ENCODE results near the gene NTSR1. TPM values are rescaled to one million over a fixed set of nuclear protein-coding genes. Genes with fewer than 3 reads are reported as not detected.
"Not testable (repeated sequence)": the region's sequence is repeated elsewhere in the genome, so short reads cannot be mapped to it uniquely, and the experiment has no call there.

The NTSR1 gene
- total RNA-seq, 4 donors from 2014 or later = 0.06 to 0.09 TPM; not detected in 2

DNA sequence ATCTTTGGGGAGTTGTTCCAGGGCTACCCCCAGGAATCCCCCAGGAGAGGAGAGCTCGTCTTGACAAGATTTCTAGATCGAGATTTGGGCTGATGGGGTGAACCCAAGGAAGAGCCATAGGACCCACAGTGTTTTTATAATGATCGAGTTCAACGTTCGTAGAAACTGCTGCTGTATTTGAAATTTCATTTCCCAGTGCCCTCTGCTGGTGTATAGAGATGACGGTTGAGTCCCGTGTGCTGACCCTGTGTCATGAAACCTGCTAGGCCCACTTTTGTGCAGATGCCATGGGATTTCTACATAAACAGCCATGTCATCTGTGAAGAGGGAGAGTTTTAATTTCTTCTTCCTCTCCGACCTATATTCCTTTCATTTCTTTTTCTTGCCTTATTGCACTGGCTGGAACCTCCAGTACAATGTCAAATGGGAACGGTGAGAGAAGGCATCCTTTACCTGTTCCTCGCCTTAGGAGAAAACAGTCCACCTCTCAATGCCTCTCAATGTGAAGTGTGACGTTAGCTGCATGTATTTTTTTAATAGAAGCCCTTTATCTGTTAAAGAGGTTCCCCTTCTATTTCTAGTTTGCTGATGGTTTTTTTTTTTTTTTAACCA lies 28.6 kb upstream of the NTSR1 start:
- TF ChIP-seq, protein P1, sequence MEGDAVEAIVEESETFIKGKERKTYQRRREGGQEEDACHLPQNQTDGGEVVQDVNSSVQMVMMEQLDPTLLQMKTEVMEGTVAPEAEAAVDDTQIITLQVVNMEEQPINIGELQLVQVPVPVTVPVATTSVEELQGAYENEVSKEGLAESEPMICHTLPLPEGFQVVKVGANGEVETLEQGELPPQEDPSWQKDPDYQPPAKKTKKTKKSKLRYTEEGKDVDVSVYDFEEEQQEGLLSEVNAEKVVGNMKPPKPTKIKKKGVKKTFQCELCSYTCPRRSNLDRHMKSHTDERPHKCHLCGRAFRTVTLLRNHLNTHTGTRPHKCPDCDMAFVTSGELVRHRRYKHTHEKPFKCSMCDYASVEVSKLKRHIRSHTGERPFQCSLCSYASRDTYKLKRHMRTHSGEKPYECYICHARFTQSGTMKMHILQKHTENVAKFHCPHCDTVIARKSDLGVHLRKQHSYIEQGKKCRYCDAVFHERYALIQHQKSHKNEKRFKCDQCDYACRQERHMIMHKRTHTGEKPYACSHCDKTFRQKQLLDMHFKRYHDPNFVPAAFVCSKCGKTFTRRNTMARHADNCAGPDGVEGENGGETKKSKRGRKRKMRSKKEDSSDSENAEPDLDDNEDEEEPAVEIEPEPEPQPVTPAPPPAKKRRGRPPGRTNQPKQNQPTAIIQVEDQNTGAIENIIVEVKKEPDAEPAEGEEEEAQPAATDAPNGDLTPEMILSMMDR (IDR thresholded peaks at IDR 0.05) = no peak
- no peak for TF ChIP-seq POLR2A (IDR thresholded peaks at IDR 0.05)
- 89% methylated on average over 11 of the region's 11 CpGs for WGBS, 2 donors
- intact Hi-C loops (cut with DNase I) = loop anchor here (5.0 kb wide), 1 partner anchor 107 kb away; no protein-coding TSS in a partner anchor
- Histone ChIP-seq H3K4me1 (no peaks in the 10 kb centered on the region), H3K9me3 (peaks cover 0 to 11% (median 0%) of the 10 kb centered on the region in 3 donors), H3K36me3 (no peaks in the 10 kb centered on the region), H3K27ac (no peak overlapping the region), H3K27me3 (peaks cover 0 to 94% (median 0%) of the 10 kb centered on the region in 4 donors), H3K4me3 (no peak overlapping the region)
- no peak for DNase-seq

DNA sequence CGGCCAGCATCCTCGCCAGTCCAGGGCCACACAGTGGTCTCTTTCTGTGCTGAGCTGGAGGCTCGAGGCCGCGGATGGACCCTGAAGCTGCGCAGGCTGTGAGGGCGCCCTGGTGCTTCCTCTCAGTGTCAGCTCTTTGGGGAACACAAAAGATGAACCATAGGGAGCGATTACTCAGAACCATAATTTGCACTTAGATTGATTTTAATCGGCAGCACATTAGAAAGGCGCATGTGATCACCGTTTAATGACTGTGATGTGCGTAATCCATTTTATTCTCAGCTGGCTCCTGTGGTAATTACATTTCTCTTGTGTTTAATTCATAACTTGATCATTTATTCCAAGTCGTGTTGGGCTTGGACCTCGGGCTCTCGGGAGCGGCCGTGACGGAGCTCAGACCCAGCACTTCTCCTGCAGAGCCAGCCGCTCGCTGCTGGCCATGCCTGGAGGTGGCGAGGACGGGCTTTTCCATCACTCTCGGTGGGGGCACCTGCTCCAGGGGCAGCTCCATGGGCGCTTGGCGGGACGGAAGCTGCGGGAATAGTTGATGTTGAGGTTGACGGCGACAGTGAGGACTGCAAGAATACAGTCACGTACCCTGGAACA lies 25.6 kb upstream of the NTSR1 start:
- intact Hi-C loops (cut with DNase I) = no loop called here
- Histone ChIP-seq H3K27ac (no peak overlapping the region), H3K4me1 (peaks cover 0 to 23% (median 4%) of the 10 kb centered on the region in 3 donors), H3K27me3 (peaks cover 0 to 87% (median 0%) of the 10 kb centered on the region in 4 donors), H3K4me3 (no peak overlapping the region), H3K9me3 (peaks cover 0 to 11% (median 0%) of the 10 kb centered on the region in 3 donors), H3K36me3 (no peaks in the 10 kb centered on the region)
- no peak for DNase-seq
- WGBS, 2 donors = 80 to 91% methylated on average over 18 to 22 of the region's 30 CpGs
- no peak for TF ChIP-seq POLR2A (IDR thresholded peaks at IDR 0.05)
- TF ChIP-seq, protein P1 (IDR thresholded peaks at IDR 0.05) = no peak

DNA sequence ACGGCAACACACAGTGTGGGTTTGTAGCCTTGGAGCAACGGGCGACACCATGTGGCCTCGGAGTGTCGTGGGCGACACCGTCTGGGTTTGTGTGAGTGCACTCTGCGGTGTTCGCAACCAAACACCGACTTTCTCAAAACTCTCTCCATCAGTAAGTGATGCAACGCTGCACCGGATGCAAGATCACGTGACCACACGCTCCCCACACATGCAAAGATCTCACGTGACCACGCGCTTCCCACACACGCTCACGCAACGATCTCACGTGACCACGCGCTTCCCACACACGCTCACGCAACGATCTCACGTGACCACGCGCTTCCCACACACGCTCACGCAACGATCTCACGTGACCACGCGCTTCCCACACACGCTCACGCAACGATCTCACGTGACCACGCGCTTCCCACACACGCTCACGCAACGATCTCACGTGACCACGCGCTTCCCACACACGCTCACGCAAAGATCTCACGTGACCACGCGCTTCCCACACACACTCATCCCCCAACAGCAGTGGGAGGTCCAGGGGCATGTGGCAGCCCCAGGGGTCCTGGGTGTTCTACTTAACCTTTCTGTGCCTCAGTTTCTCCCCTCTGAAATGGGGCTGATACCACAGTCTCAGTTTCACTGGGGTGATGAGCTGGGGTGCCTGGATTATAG lies 24.8 kb upstream of the NTSR1 start:
- H3K27me3 ChIP-seq = peaks cover 0 to 89% (median 0%) of the 10 kb centered on the region in 4 donors
- H3K4me3 ChIP-seq; intact Hi-C loops (cut with DNase I); H3K36me3 ChIP-seq; H3K27ac ChIP-seq; DNase-seq: not testable (repeated sequence)
- H3K9me3 ChIP-seq = peaks cover 0 to 11% (median 0%) of the 10 kb centered on the region in 3 donors
- H3K4me1 ChIP-seq = peaks cover 0 to 31% (median 9%) of the 10 kb centered on the region in 3 donors
- 87 to 93% methylated on average over 31 to 36 of the region's 52 CpGs for WGBS, 2 donors

GRCh38 chr20:62684981-62685380 lies 23.7 kb upstream of the NTSR1 start:
- WGBS, 2 donors = 73 to 78% methylated on average over 6 to 7 of the region's 12 CpGs
- Histone ChIP-seq H3K27ac (no peak overlapping the region), H3K27me3 (peaks cover 0 to 89% (median 0%) of the 10 kb centered on the region in 4 donors), H3K9me3 (peaks cover 0 to 9% (median 0%) of the 10 kb centered on the region in 3 donors), H3K4me3 (no peak overlapping the region), H3K4me1 (peaks cover 0 to 35% (median 10%) of the 10 kb centered on the region in 3 donors), H3K36me3 (no peaks in the 10 kb centered on the region)
- no peak for DNase-seq
- intact Hi-C loops (cut with DNase I) = no loop called here
- TF ChIP-seq POLR2A (IDR thresholded peaks at IDR 0.05) = no peak
- TF ChIP-seq, protein P1 (IDR thresholded peaks at IDR 0.05) = no peak

DNA sequence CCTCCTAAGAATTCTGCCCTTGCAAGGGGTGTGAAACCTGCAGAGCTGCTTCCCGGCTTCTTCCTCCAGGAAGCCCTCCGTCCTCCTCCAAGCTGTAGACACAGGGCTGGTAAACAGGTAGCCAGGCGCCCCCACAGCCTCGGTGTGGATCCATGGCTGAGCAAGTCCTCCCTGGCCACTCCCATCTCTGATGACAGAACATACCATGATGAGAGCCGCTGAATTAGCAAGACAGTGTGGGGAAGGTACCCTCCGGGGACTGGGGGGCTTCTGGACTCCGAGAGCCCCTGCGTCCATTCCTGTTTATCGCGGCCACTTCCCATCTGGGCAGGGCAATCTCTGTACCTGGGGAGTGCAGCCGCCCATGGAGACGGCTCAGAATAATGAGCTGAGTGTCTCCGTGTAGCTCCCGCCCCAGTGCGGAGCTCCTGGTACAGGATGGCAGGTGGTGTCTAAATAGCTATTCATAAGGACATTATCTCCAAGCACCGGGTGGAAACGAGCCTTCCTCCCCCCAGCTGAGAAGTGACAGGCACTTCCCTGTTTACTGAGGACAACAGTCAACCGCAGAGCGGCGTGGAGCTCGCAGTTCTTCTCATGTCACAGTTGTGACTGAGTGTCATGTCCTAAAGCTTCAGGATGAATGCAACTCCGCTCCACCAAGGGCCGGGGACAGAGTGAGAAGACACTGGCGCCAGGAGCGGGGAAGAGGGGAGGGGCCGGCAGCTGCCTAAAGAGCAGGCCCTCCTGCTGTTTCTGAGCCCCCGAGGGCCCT lies 22.7 kb upstream of the NTSR1 start:
- no peak for DNase-seq
- H3K4me1 ChIP-seq = peaks cover 0 to 35% (median 10%) of the 10 kb centered on the region in 3 donors
- TF ChIP-seq, protein P1 (IDR thresholded peaks at IDR 0.05) = no peak
- TF ChIP-seq POLR2A (IDR thresholded peaks at IDR 0.05) = no peak
- WGBS, 2 donors = 24 to 55% methylated on average over 7 to 13 of the region's 27 CpGs
- peaks cover 0 to 87% (median 0%) of the 10 kb centered on the region in 4 donors for H3K27me3 ChIP-seq
- H3K27ac ChIP-seq = no peak overlapping the region
- no peak overlapping the region for H3K4me3 ChIP-seq
- H3K36me3 ChIP-seq = no peaks in the 10 kb centered on the region
- intact Hi-C loops (cut with DNase I) = no loop called here
- no peaks in the 10 kb centered on the region for H3K9me3 ChIP-seq
